Adrenal gland (tissue), 5 donors: ENCODE measurements around the gene LKAAEAR1.

ENCODE experiments used
- CTCF ChIP-seq, 6 experiments: fragments of 450-650 bp in 4 of 6; fragments of 200-600 bp in 2 of 6; sonication (generic) in 1 of 6; IDR thresholded peaks; 1 replicate in 5 of 6; 2 replicates in 1 of 6; pipeline versions ENCODE4 v1.5.1 to v1.8.0; 2016 to 2021; ENCODE audit warnings: antibody characterized with exemption in 6 of 6, mild to moderate bottlenecking in 2 of 6, moderate library complexity in 1 of 6
- POLR2A ChIP-seq, 2 donors: fragments of 450-650 bp; IDR thresholded peaks; one replicate each; pipeline ENCODE4 v1.6.1; 2017; ENCODE audit warnings: antibody characterized with exemption in 2 of 2, mild to moderate bottlenecking in 2 of 2, moderate library complexity in 1 of 2
- donor health status: DM: no; HTN: no; CAD: no.

- no peak for TF ChIP-seq CTCF (IDR thresholded peaks at IDR 0.05)
- TF ChIP-seq POLR2A (IDR thresholded peaks at IDR 0.05): no peak
Measured at GRCh38 chr20:64091340-64091739, 7.1 kb upstream of the LKAAEAR1 start.
